ENCODE measurements around the gene DENR.

DNA sequence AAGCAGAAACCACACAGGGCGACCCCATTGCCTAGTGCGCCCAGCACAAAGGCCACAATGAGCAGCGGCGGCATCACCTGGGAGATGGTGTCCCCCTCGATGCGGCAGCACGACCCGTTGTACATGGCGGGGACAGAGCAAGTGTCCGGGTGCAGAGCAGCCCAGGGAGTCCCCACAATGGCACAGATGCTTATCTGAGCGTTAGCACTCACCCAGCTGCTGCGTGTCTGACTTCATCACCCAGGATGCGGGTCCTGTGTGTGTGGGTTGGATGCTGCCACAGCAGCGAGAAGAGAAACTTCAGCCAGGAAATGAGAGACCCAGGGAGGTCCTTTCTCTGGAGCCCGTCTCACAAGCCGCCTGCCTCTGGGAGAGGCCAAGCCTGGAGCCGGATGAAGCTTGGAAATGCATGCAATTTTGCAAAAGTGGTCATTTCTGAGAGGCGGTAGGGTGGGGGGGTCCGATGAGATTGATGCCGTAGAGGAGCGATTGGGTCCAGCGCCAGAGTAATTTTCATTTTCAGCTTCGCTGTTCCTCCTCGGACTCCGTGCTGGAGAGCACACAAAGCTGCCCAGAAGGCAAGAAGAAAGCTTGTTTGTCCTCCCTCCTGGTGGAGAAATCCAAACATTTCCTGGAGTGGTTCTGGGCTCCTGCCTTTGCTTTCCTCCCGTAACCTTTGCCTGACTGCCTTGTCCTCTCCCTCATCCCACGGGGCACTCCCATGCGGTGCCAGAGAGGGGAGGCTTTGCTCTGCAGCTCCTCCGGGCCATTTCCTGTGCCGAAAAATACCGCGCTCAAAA, 22.2 kb upstream of the DENR start, which contains the start of gene HCAR1:
- TF ChIP-seq, protein P1, sequence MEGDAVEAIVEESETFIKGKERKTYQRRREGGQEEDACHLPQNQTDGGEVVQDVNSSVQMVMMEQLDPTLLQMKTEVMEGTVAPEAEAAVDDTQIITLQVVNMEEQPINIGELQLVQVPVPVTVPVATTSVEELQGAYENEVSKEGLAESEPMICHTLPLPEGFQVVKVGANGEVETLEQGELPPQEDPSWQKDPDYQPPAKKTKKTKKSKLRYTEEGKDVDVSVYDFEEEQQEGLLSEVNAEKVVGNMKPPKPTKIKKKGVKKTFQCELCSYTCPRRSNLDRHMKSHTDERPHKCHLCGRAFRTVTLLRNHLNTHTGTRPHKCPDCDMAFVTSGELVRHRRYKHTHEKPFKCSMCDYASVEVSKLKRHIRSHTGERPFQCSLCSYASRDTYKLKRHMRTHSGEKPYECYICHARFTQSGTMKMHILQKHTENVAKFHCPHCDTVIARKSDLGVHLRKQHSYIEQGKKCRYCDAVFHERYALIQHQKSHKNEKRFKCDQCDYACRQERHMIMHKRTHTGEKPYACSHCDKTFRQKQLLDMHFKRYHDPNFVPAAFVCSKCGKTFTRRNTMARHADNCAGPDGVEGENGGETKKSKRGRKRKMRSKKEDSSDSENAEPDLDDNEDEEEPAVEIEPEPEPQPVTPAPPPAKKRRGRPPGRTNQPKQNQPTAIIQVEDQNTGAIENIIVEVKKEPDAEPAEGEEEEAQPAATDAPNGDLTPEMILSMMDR (IDR thresholded peaks at IDR 0.05) = no peak
- TF ChIP-seq EZH2 (IDR thresholded peaks at IDR 0.05) (no peak), EZH2phosphoT487 (IDR thresholded peaks at IDR 0.05) (no peak)

Data from neural progenitor cell (in vitro differentiated cells).